Heart left ventricle (tissue), 13 donors: Measurements from ENCODE around the gene TIPARP.

Experiments
- POLR2A ChIP-seq, 2 donors: fragments of 450-650 bp; IDR thresholded peaks; one replicate each; pipeline ENCODE4 v1.6.1; 2017; ENCODE audit warnings: antibody characterized with exemption in 2 of 2, mild to moderate bottlenecking in 2 of 2, moderate library complexity in 2 of 2
- TF ChIP-seq, protein P1 (sequence below), 12 donors: fragments of 200-600 bp; sonication (generic) in 4 of 12; IDR thresholded peaks; one replicate each; pipeline versions ENCODE4 v1.5.0 to v1.8.0; 2018 to 2022; ENCODE audit warnings: antibody characterized with exemption in 12 of 12, mild to moderate bottlenecking in 5 of 12
- donor health status: ischemic (EF 13 %, LVEDD 7.1; RV severe dilation, severe dysfunction).
- donor health status: DM: no; HTN: yes; CAD: no.
- donor health status: DM: no; HTN: no; CAD: no.
- donor health status: ischemic (EF 25% LVEDD 6.9; RV normal size, moderate dysfunction).
- donor health status: ischemic (EF 25% LVEDD 5.7; RV mildly dilated, moderate dysfunction).
- donor health status: ischemic (EF 35%, LVEDD 5.7; RV mildly dilated, moderate dysfunction).
- donor health status: nonischemic (EF 11% LVEDD 7.7; RV severe dilation, severe dysfunction).
- donor health status: DM: yes; HTN: yes; CAD: no.
- donor health status: PGD.
- donor health status: ischemic (EF 29% LVEDD 5.4; RV normal size, mild dysfunction).
- donor health status: nonischemic (EF 23%, LVEDD 6.1; RV moderate dilation, normal function).

GRCh38 chr3:156664011-156664830, 10.2 kb upstream of the TIPARP start:
- TF ChIP-seq POLR2A (IDR thresholded peaks at IDR 0.05), result no peak
- TF ChIP-seq, protein P1, sequence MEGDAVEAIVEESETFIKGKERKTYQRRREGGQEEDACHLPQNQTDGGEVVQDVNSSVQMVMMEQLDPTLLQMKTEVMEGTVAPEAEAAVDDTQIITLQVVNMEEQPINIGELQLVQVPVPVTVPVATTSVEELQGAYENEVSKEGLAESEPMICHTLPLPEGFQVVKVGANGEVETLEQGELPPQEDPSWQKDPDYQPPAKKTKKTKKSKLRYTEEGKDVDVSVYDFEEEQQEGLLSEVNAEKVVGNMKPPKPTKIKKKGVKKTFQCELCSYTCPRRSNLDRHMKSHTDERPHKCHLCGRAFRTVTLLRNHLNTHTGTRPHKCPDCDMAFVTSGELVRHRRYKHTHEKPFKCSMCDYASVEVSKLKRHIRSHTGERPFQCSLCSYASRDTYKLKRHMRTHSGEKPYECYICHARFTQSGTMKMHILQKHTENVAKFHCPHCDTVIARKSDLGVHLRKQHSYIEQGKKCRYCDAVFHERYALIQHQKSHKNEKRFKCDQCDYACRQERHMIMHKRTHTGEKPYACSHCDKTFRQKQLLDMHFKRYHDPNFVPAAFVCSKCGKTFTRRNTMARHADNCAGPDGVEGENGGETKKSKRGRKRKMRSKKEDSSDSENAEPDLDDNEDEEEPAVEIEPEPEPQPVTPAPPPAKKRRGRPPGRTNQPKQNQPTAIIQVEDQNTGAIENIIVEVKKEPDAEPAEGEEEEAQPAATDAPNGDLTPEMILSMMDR (IDR thresholded peaks at IDR 0.05), result no peak
